Smooth muscle cell of the brain vasculature (primary cell): Measurements from ENCODE around the gene FAM193B.
"Not testable (repeated sequence)": the region's sequence is repeated elsewhere in the genome, so short reads cannot be mapped to it uniquely, and the experiment has no call there.

Experiments used
- DNase-seq: peaks from one replicate; pipeline ENCODE4 v3.0.0-alpha.2; 2012; ENCODE audit warnings: low read depth, low spot score

FAM193B gene

GRCh38 chr5:177576169-177576568, 21.8 kb upstream of the FAM193B start:
- DNase-seq: no peak

GRCh38 chr5:177575488-177575887, 21.1 kb upstream of the FAM193B start:
- no peak for DNase-seq

- no peak for DNase-seq
These were observed 15.5 kb upstream of the FAM193B start for GRCh38 chr5:177569894-177570293.

DNA sequence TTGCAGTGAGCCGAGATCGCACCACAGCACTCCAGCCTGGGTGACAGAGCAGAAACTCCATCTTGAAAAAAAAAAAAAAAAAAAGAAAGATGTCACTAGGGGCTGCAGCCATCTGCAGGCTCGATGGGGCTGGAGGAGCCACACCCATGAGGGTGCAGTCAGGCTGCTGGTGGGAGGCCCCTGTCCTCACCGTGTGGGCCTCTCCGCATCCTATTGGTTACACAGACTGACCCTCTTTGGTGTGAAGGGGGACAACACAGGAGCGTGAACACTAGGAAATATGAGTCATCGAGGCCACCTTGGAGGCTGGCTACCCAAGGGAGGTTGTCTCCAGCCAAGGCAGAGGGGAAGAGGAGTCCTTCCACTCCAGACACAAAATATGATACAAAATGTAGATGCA, 14.0 kb upstream of the FAM193B start:
- no peak for DNase-seq

- no peak for DNase-seq
These were observed 10.7 kb upstream of the FAM193B start for GRCh38 chr5:177565046-177565445.

GRCh38 chr5:177559446-177559941, 5.1 kb upstream of the FAM193B start:
- DNase-seq: not testable (repeated sequence)

DNA sequence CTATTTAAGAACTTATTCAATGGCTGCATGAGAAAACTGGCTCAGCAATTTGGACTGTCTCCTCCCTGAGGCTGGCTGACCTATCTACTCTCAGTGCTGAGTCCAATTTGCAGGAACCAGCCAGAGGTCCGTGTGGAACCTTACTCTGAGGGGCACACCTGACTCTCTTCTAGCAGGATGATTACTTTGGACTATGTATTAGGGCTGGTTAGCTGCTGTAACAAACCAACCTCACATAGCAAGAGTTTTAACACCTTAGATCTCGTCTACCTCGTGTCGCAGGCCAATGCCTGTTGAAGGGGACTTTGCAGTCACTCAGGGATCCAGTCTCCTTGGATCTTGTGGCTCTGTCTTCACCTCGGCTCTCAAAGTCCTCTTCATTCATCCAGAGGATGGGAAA, 3.4 kb upstream of the FAM193B start:
- no peak for DNase-seq

GRCh38 chr5:177557041-177557647, 2.8 kb upstream of the FAM193B start:
- DNase-seq: no peak

- DNase-seq: no peak
These were observed 1.3 kb upstream of the FAM193B start for GRCh38 chr5:177555665-177556064.

DNA sequence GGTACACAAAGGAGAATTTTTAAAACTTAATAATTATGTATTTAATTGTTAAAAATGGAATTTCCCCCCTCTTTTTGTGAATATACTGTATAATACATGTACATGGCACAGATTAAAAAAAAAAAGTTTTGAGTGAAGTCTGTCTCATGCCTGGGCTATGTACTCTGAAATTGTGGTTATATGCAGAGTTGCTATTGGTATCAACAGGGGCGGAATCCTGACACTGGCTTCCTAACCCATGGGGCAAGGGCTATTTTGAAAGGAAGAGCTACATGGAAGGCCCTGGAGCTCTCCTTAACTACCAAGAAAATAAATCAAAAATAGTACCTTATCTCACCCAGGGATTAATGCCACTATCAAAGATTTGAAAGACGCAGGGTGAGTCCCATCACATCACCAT, 865 bp upstream of the FAM193B start:
- DNase-seq: no peak

DNA sequence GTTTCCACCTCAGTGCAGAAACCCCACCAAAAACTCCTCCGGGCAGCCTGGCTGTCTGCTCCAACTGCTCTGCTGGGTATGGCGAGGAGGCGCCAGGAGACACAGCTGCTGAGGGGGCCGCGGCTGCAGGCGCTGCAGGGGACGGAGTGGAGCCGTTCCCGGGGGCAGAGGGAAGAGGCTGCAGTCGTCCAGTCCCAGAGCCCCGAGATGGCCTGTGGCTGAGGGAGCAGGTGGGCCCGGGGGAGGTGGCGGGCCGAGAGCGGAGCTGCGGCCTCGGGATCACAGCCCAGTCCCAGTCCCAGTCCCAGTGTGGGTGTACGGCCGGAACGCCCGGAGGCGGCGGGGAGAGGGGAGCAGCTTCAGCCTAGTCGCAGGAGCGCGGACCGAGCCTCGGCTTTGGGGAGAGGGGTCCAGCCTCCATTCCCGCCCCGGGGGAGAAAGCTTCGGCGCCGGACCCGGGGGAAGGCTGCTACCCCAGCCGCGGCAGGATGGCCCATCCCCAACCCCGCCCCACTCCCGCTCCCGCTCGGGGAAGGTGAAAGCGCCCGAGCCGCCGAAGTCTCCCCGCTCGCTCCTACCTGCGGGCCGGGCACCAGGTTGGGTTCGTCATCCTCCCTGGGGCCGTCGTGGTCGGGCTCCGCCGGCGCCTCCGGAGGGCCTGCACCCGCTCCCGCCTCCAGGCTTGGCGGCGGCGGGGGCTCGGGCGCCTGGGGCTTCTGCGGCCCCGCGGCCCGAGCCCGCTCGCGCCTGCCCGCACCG, 513 bp downstream of the FAM193B start:
- DNase-seq: no peak

DNA sequence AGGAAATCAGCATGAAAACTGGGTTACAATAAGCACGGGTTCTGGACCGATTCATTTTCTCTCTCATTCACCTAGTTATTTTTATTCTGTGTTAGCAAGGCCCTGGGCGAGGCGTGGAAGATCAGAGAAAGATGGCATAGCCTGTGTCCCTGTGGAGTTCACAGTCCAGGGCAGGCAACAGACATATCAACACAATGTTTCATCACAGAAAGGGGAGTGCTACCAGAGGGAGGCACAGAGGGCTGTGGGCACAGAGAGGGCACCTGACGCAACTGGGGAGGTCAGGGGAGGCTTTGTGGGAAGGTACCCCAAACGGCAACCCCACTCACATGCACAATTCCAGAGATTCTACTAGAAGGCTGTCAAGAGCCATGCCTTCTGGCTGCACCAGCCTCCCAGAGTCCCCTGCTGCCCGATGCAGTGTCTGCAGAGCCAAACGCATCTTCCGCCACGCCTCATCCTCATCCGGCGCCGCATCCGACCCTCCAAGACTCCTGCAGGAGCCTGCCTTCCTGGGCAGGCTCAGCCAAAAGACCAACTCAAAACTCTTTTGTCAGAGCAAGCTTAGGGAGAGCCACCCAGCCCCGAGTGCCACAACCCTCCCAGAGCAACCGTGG, 1.4 kb downstream of the FAM193B start:
- no peak for DNase-seq

DNA sequence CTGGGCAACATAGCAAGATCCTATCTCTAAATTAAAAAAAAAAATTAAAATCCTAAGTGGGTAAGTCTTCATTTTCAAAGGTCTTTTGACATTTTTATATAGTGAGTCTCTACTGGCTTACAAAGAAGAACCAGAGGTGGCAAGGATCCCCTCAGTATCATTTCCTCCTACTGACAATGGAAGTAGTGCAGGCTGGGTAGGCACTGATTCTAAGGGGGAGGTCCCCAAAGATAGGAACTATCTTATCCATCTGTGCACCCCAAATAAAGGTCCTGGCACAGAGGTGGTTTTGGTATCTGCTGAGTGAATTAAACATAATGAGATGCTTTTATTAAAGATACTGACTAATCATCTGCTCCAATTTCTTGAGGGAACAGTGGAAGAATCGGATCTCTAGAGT, 4.2 kb downstream of the FAM193B start:
- no peak for DNase-seq

GRCh38 chr5:177548495-177548894, 5.9 kb downstream of the FAM193B start:
- DNase-seq: no peak

- DNase-seq: no peak
These were observed 6.6 kb downstream of the FAM193B start for GRCh38 chr5:177547736-177548135.

DNA sequence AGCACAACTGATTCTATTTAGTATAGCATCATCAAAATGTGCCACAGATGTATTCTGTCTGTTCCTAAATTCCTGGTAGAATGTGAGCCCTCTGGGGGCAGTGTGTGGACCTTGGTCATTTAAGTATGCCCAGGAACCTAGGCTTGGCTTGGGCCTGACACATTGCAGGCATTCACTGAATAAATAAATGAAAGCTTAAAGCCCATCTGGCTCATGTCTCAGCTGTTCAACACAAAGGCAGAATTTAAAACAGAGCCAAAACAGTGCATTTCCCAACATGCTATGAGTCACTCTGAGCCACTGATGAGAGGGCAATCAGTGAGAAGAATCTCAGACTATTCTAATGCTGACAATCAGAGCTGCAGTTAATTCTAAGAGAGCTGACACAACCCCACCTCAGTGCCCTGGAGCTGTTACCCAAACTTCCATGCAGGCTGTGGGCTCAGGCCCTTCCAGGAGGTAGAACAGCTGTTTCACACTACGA, 8.1 kb downstream of the FAM193B start:
- DNase-seq: peak; percentile 73

GRCh38 chr5:177545487-177546257, 8.7 kb downstream of the FAM193B start:
- DNase-seq: peak; percentile 32

DNA sequence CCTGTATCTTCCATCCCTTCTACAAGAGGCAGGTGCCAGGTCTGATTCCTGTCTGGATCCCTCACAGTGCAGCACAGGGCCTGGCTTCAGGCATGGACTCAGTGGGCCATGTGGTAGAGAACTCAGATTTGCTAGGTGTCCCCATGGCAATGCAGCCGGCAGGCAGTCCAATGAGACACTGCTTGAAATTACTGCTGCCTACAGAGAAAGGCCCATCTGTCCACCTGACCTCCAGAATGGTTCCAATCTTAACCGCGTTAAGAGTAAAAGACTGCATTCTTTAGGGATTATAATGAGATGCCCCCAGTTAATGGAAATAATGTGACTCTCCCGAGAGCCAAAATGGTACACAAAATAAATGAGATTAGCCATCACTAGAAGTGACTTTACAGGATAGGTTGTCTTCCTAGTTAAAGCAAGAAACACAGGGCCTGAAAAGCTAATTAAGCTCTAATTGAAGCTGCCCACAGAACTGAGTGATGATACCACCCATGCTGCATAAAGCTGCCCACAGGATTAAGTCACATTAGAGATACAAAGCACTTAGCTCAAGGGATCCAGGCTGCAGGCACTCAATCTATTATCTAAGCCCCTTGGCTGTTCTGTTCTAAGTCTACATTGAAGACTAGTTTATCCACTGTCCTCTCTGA, 11.4 kb downstream of the FAM193B start:
- DNase-seq: no peak

DNA sequence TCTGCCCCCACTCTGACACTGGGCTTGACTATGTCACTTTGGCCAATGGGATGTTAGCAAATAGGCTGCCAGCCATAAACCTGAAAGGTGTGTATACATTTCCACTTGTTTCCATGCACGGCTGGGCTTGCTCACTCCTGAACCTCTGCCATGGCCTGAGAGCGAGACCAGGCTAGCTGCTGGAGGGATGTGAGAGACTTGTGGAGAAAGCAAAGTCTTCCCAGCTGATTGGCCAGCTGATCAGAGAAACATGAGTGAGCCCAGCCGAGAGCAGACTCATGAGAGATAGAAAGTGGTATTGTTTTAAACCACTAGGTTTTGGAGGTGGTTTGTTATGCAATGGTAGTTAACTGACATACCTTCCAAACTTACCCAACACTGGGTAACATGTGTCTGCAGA, 13.9 kb downstream of the FAM193B start:
- no peak for DNase-seq

DNA sequence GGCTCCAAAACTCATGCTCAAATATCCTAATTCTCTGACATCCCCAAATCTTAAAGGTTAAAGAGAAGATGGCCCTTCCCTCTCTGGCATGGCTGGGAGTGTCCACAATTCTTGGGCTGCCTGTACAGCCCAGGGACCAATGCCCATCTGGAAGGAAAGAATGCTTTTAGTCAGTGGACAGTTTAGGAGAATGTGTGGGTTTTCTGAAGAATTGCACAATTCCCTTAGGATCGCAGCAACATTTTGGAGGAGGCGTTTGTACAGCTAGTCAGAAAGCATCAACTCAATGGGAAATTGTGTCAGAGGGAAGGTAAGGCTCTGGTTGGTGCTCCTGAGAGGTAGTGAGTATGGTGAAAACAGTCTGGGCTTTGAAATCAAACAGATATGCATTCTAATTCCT, 15.0 kb downstream of the FAM193B start:
- no peak for DNase-seq

DNA sequence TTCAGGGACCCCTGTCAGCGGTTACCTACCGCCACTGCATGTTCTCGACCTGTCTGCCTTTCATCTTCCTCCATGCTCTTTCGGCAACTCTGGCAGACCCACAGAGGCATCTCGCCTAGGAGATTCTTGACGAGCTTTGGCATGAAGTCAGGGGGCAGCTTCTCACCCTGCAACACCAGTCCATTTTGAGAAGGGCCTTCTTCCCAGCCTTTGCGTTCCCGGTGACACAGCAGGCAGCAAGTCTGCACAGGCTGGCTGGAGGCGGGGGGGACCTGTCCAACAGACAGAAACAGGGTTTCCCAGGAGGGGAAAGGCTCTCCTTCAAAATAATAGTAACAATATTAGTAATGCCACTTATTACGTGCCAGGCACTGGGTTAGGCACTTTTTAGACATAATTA, 15.5 kb downstream of the FAM193B start:
- DNase-seq: no peak
